ENCODE results near the gene CMBL. TPM values are rescaled to one million over a fixed set of nuclear protein-coding genes. Genes with fewer than 3 reads are reported as not detected.

Gene CMBL
- polyA plus RNA-seq, 1 experiment: 43.0 TPM

DNA sequence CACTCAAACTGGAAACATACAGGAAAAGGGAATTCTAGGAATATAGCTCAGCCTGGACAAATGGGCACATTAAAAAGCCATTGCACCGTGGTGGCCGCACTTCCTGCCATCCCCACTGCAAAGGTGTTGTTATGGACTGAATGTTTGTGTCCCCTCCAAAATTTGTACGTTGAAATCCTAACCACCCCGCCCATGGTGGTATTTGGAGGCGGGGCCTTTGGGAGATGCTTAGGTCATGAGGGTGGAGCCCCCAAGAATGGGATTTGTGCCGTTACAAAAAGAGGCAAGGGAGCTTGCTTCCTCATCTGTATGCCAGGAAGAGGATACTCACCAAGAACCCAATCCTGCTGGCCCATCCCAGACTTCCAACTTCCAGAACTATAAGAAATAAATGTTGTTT, 1.1 kb upstream of the CMBL start:
- ChIA-PET POLR2A (interaction anchor here (0.9 kb wide), 1 partner anchor 44 kb away, joined by 4 read pairs; the partner anchor contains the start of gene MARCHF6), CTCF (interaction anchor here (1.9 kb wide), 1 partner anchor 25 kb away, joined by 5 read pairs; no protein-coding TSS in a partner anchor)
- Histone ChIP-seq H3K27me3 (ENCODE audit: control insufficient read depth, insufficient read depth, low read length) (no peaks in the 10 kb centered on the region), H3K9me3 (ENCODE audit: control insufficient read depth, insufficient read depth, low read length) (no peaks in the 10 kb centered on the region), H3K4me3 (ENCODE audit: low read depth, low read length) (no peak overlapping the region), H3K27ac (ENCODE audit: low read depth, low read length) (no peak overlapping the region)
- no peak for DNase-seq (ENCODE audit: low read depth, low spot score)
- TF ChIP-seq, protein P1, sequence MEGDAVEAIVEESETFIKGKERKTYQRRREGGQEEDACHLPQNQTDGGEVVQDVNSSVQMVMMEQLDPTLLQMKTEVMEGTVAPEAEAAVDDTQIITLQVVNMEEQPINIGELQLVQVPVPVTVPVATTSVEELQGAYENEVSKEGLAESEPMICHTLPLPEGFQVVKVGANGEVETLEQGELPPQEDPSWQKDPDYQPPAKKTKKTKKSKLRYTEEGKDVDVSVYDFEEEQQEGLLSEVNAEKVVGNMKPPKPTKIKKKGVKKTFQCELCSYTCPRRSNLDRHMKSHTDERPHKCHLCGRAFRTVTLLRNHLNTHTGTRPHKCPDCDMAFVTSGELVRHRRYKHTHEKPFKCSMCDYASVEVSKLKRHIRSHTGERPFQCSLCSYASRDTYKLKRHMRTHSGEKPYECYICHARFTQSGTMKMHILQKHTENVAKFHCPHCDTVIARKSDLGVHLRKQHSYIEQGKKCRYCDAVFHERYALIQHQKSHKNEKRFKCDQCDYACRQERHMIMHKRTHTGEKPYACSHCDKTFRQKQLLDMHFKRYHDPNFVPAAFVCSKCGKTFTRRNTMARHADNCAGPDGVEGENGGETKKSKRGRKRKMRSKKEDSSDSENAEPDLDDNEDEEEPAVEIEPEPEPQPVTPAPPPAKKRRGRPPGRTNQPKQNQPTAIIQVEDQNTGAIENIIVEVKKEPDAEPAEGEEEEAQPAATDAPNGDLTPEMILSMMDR (IDR thresholded peaks at IDR 0.05; ENCODE audit: low read depth, low read length): no peak

DNA sequence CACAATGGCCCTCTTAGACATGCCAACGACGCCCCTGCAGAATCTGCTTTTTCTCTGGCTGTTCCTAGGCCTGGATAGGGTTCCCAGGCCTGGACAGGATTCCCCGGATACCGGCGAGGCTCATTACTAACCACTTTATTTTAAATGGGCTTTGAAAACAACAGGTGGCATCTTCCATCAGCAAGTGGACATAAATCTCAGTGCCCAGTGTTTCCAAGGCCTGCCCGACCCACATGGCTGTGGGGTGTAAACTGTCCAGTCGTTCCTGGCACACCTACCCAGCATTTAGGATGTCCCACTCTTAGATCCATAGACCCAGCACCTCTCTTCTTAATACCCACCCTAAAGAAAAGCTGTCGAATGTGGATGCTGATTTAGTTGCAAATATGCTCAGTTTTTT, 896 bp downstream of the CMBL start:
- H3K27me3 ChIP-seq (ENCODE audit: control insufficient read depth, insufficient read depth, low read length): no peaks in the 10 kb centered on the region
- no peaks in the 10 kb centered on the region for H3K9me3 ChIP-seq (ENCODE audit: control insufficient read depth, insufficient read depth, low read length)
- POLR2A ChIA-PET: no interaction called here
- no peak overlapping the region for H3K27ac ChIP-seq (ENCODE audit: low read depth, low read length)
- TF ChIP-seq, protein P1 (IDR thresholded peaks at IDR 0.05; ENCODE audit: low read depth, low read length): no peak
- CTCF ChIA-PET: interaction anchor here (1.3 to 1.6 kb wide), 2 partner anchors 23 to 51 kb away, joined by 3 to 7 read pairs; no protein-coding TSS in a partner anchor
- DNase-seq (ENCODE audit: low read depth, low spot score): no peak
- peak overlapping the region; percentile 72 for H3K4me3 ChIP-seq (ENCODE audit: low read depth, low read length)

DNA sequence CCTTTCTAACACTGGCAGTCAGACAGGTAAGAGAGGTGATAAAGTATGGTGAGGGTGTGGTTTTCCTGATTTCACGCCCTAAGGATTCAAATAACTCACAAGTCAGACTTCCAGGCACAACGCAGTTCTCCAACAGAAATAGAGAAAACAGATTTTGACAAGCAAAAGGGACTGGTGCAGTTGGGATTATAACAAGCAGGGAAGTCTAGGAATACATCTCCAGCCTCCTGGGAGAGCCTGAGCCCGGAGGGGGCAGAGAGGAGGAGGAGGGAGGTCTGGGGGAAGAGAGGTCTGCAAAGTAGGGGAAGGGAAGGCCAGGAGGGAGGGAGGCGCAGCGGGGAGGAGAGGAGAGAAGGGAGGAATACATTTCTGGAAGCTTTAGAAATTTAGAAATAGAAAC, 1.6 kb downstream of the CMBL start:
- H3K4me3 ChIP-seq (ENCODE audit: low read depth, low read length): peak overlapping the region; percentile 72
- H3K27me3 ChIP-seq (ENCODE audit: control insufficient read depth, insufficient read depth, low read length): no peaks in the 10 kb centered on the region
- POLR2A ChIA-PET: no interaction called here
- TF ChIP-seq, protein P1 (IDR thresholded peaks at IDR 0.05; ENCODE audit: low read depth, low read length): no peak
- H3K9me3 ChIP-seq (ENCODE audit: control insufficient read depth, insufficient read depth, low read length): no peaks in the 10 kb centered on the region
- DNase-seq (ENCODE audit: low read depth, low spot score): no peak
- H3K27ac ChIP-seq (ENCODE audit: low read depth, low read length): no peak overlapping the region
- CTCF ChIA-PET: interaction anchor here (1.3 kb wide), 1 partner anchor 22 kb away, joined by 3 read pairs; no protein-coding TSS in a partner anchor

DNA sequence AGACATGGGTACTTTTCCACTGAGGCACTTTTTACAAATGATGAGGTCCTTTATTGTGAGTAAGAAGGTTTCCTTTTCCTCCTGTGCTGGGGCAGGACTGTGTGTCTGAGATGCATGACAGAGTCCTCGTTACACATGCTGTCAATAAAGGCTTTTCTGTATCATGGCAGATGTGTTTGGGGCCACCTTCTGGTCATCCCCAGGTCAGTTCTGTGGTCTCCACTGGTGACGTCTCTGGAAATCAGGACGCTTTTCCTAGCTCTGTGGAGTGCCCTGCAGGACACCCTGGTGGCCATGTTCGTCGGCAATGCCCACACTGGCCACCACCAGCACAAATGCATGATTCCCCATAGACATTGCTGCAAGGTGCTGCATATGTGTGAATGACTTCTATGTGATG, 2.8 kb downstream of the CMBL start:
- Histone ChIP-seq H3K27me3 (ENCODE audit: control insufficient read depth, insufficient read depth, low read length) (no peaks in the 10 kb centered on the region), H3K27ac (ENCODE audit: low read depth, low read length) (no peak overlapping the region), H3K4me3 (ENCODE audit: low read depth, low read length) (no peak overlapping the region), H3K9me3 (ENCODE audit: control insufficient read depth, insufficient read depth, low read length) (no peaks in the 10 kb centered on the region)
- DNase-seq (ENCODE audit: low read depth, low spot score): no peak
- POLR2A ChIA-PET: interaction anchor here (1.1 kb wide), 1 partner anchor 48 kb away, joined by 3 read pairs; the partner anchor contains the start of gene MARCHF6
- TF ChIP-seq, protein P1 (IDR thresholded peaks at IDR 0.05; ENCODE audit: low read depth, low read length): no peak
- CTCF ChIA-PET: no interaction called here

DNA sequence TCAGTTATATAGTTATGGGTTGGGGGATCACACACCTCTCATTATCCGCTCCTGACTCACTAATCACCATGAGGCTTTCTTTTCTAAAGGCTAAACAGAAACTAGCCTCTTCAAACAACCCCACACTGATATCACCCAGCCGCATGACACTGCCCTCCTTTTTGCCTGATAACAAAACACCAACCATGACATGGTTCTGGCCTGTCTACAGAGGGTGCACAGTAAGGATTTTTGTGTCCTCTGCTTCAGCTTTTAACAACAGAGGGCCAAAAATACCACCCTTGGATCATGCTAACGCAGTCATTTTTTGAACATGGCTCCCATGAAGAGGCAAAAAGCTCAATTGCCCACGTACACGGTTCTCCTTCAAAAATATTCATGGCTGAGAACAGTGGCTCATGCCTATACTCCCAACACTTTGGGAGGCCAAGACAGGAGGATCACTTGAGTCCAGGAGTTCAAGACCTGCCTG, 4.0 kb downstream of the CMBL start:
- POLR2A ChIA-PET: interaction anchor here (1.1 kb wide), 1 partner anchor 50 kb away, joined by 3 read pairs; the partner anchor contains the start of gene MARCHF6
- TF ChIP-seq, protein P1 (IDR thresholded peaks at IDR 0.05; ENCODE audit: low read depth, low read length): no peak
- CTCF ChIA-PET: interaction anchor here (0.8 to 0.9 kb wide), 2 partner anchors 120 to 121 kb away, joined by 3 to 5 read pairs; no protein-coding TSS in a partner anchor

More for the DNA sequence above, 4.0 kb downstream of the CMBL start:
- Histone ChIP-seq H3K4me3 (ENCODE audit: low read depth, low read length) (no peak overlapping the region), H3K27me3 (ENCODE audit: control insufficient read depth, insufficient read depth, low read length) (no peaks in the 10 kb centered on the region), H3K9me3 (ENCODE audit: control insufficient read depth, insufficient read depth, low read length) (no peaks in the 10 kb centered on the region), H3K27ac (ENCODE audit: low read depth, low read length) (no peak overlapping the region)
- DNase-seq (ENCODE audit: low read depth, low spot score): no peak

All from AG04450 (cell line).